MCF 10A (cell line): Measurements from ENCODE around the gene PEAK1. TPM values are rescaled to one million over a fixed set of nuclear protein-coding genes. Genes with fewer than 3 reads are reported as not detected.

Source experiments
- BruUV-seq: library from RNA; stranded (reverse); fragments of 400-500 nt; replicated peaks from 2 replicates; lab custom pipeline; 2021; lab: Mats Ljungman, UMichigan
- CTCF ChIA-PET: fragments of 300-600 bp; sonication (Branson Sonifier 250); formaldehyde crosslinking; extraction: SDS; loops from one replicate; lab custom pipeline; 2021; ENCODE audit warnings: antibody characterized with exemption, inconsistent platforms; lab: Yijun Ruan, JAX
- POLR2A ChIA-PET: fragments of 300-600, 350-650 bp; sonication (Branson Sonifier 250); formaldehyde crosslinking; extraction: SDS; loops from one replicate; lab custom pipeline; 2020; ENCODE audit warnings: antibody characterized with exemption, inconsistent platforms; lab: Yijun Ruan, JAX
- DNase-seq: peaks from one replicate; pipeline ENCODE4 v3.0.0-alpha.2; 2018; ENCODE audit not compliant: unreplicated experiment
- H3K27ac Mint-ChIP-seq: one replicate; pipeline ENCODE4 v1.8.0; 2022; ENCODE audit warnings: mild to moderate bottlenecking, low read depth, mixed read lengths; ENCODE audit not compliant: unreplicated experiment
- H3K27me3 Mint-ChIP-seq: one replicate; pipeline ENCODE4 v1.8.0; 2022; ENCODE audit warnings: mixed read lengths; ENCODE audit not compliant: insufficient read depth, unreplicated experiment
- H3K36me3 Mint-ChIP-seq: one replicate; pipeline ENCODE4 v1.8.0; 2022; ENCODE audit warnings: mild to moderate bottlenecking, moderate library complexity, mixed read lengths; ENCODE audit not compliant: insufficient read depth, unreplicated experiment
- H3K4me1 Mint-ChIP-seq: one replicate; pipeline ENCODE4 v1.8.0; 2022; ENCODE audit warnings: mixed read lengths; ENCODE audit not compliant: insufficient read depth, unreplicated experiment
- H3K4me3 Mint-ChIP-seq: one replicate; pipeline ENCODE4 v1.8.0; 2022; ENCODE audit warnings: mild to moderate bottlenecking, moderate library complexity, mixed read lengths; ENCODE audit not compliant: unreplicated experiment
- H3K9me3 Mint-ChIP-seq: one replicate; pipeline ENCODE4 v1.8.0; 2022; ENCODE audit warnings: mixed read lengths; ENCODE audit not compliant: unreplicated experiment
- CTCF ChIP-seq: fragments of 200-600 bp; IDR thresholded peaks from one replicate; pipeline ENCODE4 v1.8.0; 2022; ENCODE audit warnings: antibody characterized with exemption, mild to moderate bottlenecking; ENCODE audit not compliant: unreplicated experiment
- intact Hi-C: fragments of 100-400 bp; cut with micrococcal nuclease; formaldehyde crosslinking; loops from 2 replicates; pipeline ENCODE4 v1.14.1; 2022
- total RNA-seq: library from RNA; stranded (reverse); gene quantifications from 2 replicates; pipeline ENCODE4 v1.2.3, GENCODE V29; 2022

PEAK1 gene
- total RNA-seq, 1 experiment from 2014 or later = 20.0 TPM

- no TSS peak for BruUV-seq
- Mint-ChIP-seq H3K36me3 (no peaks in the 10 kb centered on the region), H3K4me1 (no peaks in the 10 kb centered on the region), H3K27ac (no peak overlapping the region), H3K4me3 (no peak overlapping the region), H3K27me3 (no peaks in the 10 kb centered on the region), H3K9me3 (no peaks in the 10 kb centered on the region)
- ChIA-PET CTCF (interaction anchor here (1.1 kb wide), 1 partner anchor 117 kb away, joined by 3 read pairs; no protein-coding TSS in a partner anchor), POLR2A (no interaction called here)
- no peak for DNase-seq
- no peak for TF ChIP-seq CTCF
- intact Hi-C loops = no loop called here
Observed at GRCh38 chr15:77224352-77224751, 195.6 kb downstream of the PEAK1 start.

- H3K9me3 Mint-ChIP-seq = no peaks in the 10 kb centered on the region
- H3K27ac Mint-ChIP-seq = no peak overlapping the region
- TF ChIP-seq CTCF = no peak
- ChIA-PET POLR2A (no interaction called here), CTCF (no interaction called here)
- no peaks in the 10 kb centered on the region for H3K36me3 Mint-ChIP-seq
- no TSS peak for BruUV-seq
- no peak for DNase-seq
- no peaks in the 10 kb centered on the region for H3K4me1 Mint-ChIP-seq
- no peaks in the 10 kb centered on the region for H3K27me3 Mint-ChIP-seq
- H3K4me3 Mint-ChIP-seq = no peak overlapping the region
- intact Hi-C loops = no loop called here
Observed at GRCh38 chr15:77221708-77222107, 198.2 kb downstream of the PEAK1 start.

GRCh38 chr15:77221174-77221573 is 198.7 kb downstream of the PEAK1 start:
- Mint-ChIP-seq H3K4me1 (no peaks in the 10 kb centered on the region), H3K36me3 (no peaks in the 10 kb centered on the region), H3K4me3 (no peak overlapping the region), H3K27ac (no peak overlapping the region), H3K9me3 (no peaks in the 10 kb centered on the region), H3K27me3 (no peaks in the 10 kb centered on the region)
- intact Hi-C loops = no loop called here
- ChIA-PET POLR2A (no interaction called here), CTCF (no interaction called here)
- DNase-seq = no peak
- no peak for TF ChIP-seq CTCF
- BruUV-seq = no TSS peak

GRCh38 chr15:77219841-77220240 is 200.1 kb downstream of the PEAK1 start:
- intact Hi-C loops = no loop called here
- H3K27ac Mint-ChIP-seq = no peak overlapping the region
- no peaks in the 10 kb centered on the region for H3K36me3 Mint-ChIP-seq
- no peaks in the 10 kb centered on the region for H3K27me3 Mint-ChIP-seq
- POLR2A ChIA-PET = no interaction called here
- no peak for DNase-seq
- CTCF ChIA-PET = interaction anchor here (0.6 to 0.7 kb wide), 2 partner anchors 42 to 1346 kb away, joined by 3 read pairs; no protein-coding TSS in a partner anchor
- no TSS peak for BruUV-seq
- no peak for TF ChIP-seq CTCF
- no peaks in the 10 kb centered on the region for H3K9me3 Mint-ChIP-seq
- no peaks in the 10 kb centered on the region for H3K4me1 Mint-ChIP-seq
- H3K4me3 Mint-ChIP-seq = no peak overlapping the region
